Endothelial cell of umbilical vein (primary cell): Measurements from ENCODE around the gene FRMD4A.

Source experiments
- CTCF ChIP-seq, 2 donors: IDR thresholded peaks; 1 replicate in 1 of 2; 2 replicates in 1 of 2; pipeline ENCODE4 v1.5.1; 2011; ENCODE audit warnings: low read length in 2 of 2, mild to moderate bottlenecking in 2 of 2, moderate library complexity in 2 of 2, control low read depth in 1 of 2, inconsistent platforms in 1 of 2, low read depth in 1 of 2; ENCODE audit not compliant: insufficient read depth in 1 of 2; ENCODE audit errors: extremely low read depth in 1 of 2
- EZH2 ChIP-seq: IDR thresholded peaks from 2 replicates; pipeline ENCODE4 v1.6.1; 2012; ENCODE audit warnings: borderline replicate concordance, low read depth, mild to moderate bottlenecking, moderate library complexity, low read length, inconsistent platforms; ENCODE audit not compliant: severe bottlenecking
- POLR2AphosphoS5 ChIP-seq: IDR thresholded peaks from 2 replicates; pipeline ENCODE4 v1.6.1; 2012; ENCODE audit warnings: low read depth, mild to moderate bottlenecking, control low read depth, low read length, moderate library complexity; ENCODE audit not compliant: insufficient read depth

DNA sequence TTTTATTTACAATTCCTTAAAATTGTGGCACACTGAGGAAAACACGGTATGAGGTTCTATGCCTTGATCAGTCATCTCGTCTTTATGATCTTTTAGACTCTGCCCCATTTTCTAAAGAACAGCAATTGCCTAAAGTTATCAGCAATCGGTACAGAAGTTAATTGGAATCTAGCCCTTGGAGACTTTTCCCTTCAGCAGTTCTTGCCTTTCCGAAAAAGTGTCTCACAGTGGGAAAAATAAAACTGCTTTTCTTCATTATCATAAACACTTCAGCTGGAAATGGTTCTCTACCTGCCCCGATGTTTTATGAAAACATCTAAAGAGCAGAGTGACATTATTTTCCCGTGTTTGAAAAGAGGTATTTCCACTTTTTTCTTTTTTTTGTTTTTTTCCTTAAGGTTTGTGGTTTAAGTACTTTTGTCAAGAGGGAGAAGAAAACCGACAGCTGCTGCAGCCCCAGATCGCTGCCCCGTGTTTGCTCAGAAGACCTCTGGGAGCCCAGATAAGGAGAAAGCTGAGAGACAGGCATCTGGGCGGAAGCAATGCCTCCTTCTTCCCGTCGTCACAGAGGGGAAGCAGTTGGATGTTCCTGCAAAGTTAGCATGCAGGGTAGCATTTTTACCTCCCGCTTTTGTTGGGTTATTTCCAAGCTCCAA, 149.7 kb downstream of the FRMD4A start:
- TF ChIP-seq POLR2AphosphoS5: no peak
- no peak for TF ChIP-seq CTCF (IDR thresholded peaks at IDR 0.05; ENCODE audit: extremely low read depth in 1 of 2, insufficient read depth in 1 of 2, low read depth in 1 of 2, low read length in 2 of 2)
- no peak for TF ChIP-seq EZH2
